H1 (cell line): ENCODE results near the gene CCDC136. TPM values are rescaled to one million over a fixed set of nuclear protein-coding genes. Genes with fewer than 3 reads are reported as not detected.

Experiments used
- CTCF ChIA-PET: fragments of 300-600 bp; sonication (Branson Sonifier 250); formaldehyde crosslinking; loops from one replicate; lab custom pipeline; 2021; ENCODE audit not compliant: partially characterized antibody; lab: Charles Lee
- POLR2A ChIA-PET: fragments of 300-600 bp; sonication (Branson Sonifier 250); formaldehyde crosslinking; loops from one replicate; lab custom pipeline; 2021; ENCODE audit warnings: inconsistent platforms; ENCODE audit not compliant: partially characterized antibody; lab: Charles Lee
- DNase-seq, 2 experiments: peaks; one replicate each; pipeline versions ENCODE4 v3.0.0 to v3.0.0-alpha.2; 2010 to 2022; ENCODE audit warnings: low spot score in 2 of 2, low read depth in 1 of 2, mixed read lengths in 1 of 2
- FAIRE-seq: peaks from 2 replicates; lab custom pipeline; 2011; peaks lifted over from hg19 to GRCh38; lab: Jason Lieb, UNC
- H2AFZ ChIP-seq: 2 replicates; pipeline ENCODE4 v1.8.1; 2012; ENCODE audit warnings: low read length, inconsistent platforms
- H2AK5ac ChIP-seq: 2 replicates; pipeline ENCODE4 v1.6.1; 2013; ENCODE audit warnings: low read depth, low read length
- H2BK120ac ChIP-seq: replicated peaks from 2 replicates; pipeline ENCODE3; 2013; ENCODE audit warnings: low read depth, low read length, inconsistent platforms
- H2BK12ac ChIP-seq: 2 replicates; pipeline ENCODE4 v1.6.1; 2013; ENCODE audit warnings: low read depth, low read length
- H2BK15ac ChIP-seq: 2 replicates; pipeline ENCODE4 v1.6.1; 2013; ENCODE audit warnings: low read length
- H2BK20ac ChIP-seq: 2 replicates; pipeline ENCODE4 v1.6.1; 2013; ENCODE audit warnings: low read length
- H2BK5ac ChIP-seq: 2 replicates; pipeline ENCODE4 v1.6.1; 2013; ENCODE audit warnings: low read depth, low read length
- H3K14ac ChIP-seq: 2 replicates; pipeline ENCODE4 v1.6.1; 2013; ENCODE audit warnings: inconsistent platforms; ENCODE audit not compliant: insufficient read length
- H3K18ac ChIP-seq: 2 replicates; pipeline ENCODE4 v1.6.1; 2013; ENCODE audit warnings: low read length; ENCODE audit errors: extremely low read depth
- H3K23ac ChIP-seq: 2 replicates; pipeline ENCODE4 v1.6.1; 2013; ENCODE audit warnings: inconsistent platforms; ENCODE audit not compliant: insufficient read length
- H3K23me2 ChIP-seq: 2 replicates; pipeline ENCODE4 v1.6.1; 2013; ENCODE audit warnings: low read depth, low read length
- H3K27ac ChIP-seq: 2 replicates; pipeline ENCODE4 v1.6.1; 2011; ENCODE audit warnings: low read depth, low read length, inconsistent platforms
- H3K27me3 ChIP-seq, 4 experiments: replicated peaks in 1 of 4; 1 replicate in 1 of 4; 2 replicates in 3 of 4; pipeline versions ENCODE4 v1.6.1 to v1.8.1; 2011 to 2013; ENCODE audit warnings: low read length in 3 of 4, mild to moderate bottlenecking in 3 of 4, inconsistent platforms in 2 of 4, mixed read lengths in 2 of 4, moderate library complexity in 1 of 4; ENCODE audit not compliant: control insufficient read depth in 3 of 4, insufficient read depth in 3 of 4; ENCODE audit errors: extremely low read depth in 1 of 4
- H3K36me3 ChIP-seq, 4 experiments: 2 replicates each; pipeline versions ENCODE4 v1.6.1 to v1.8.1; 2011 to 2013; ENCODE audit warnings: mild to moderate bottlenecking in 4 of 4, low read length in 3 of 4, moderate library complexity in 2 of 4, control low read depth in 1 of 4, inconsistent platforms in 1 of 4; ENCODE audit not compliant: insufficient read depth in 4 of 4, control insufficient read depth in 2 of 4
- H3K4ac ChIP-seq: replicated peaks from 2 replicates; pipeline ENCODE3; 2013; ENCODE audit warnings: low read length, low read depth, mixed read lengths, inconsistent platforms; ENCODE audit not compliant: insufficient read length
- H3K4me1 ChIP-seq, 4 experiments: replicated peaks in 1 of 4; 1 replicate in 1 of 4; 2 replicates in 3 of 4; pipeline versions ENCODE4 v1.6.1 to v1.8.1; 2011 to 2013; ENCODE audit warnings: low read length in 3 of 4, inconsistent platforms in 2 of 4, mixed read lengths in 1 of 4; ENCODE audit not compliant: insufficient read depth in 4 of 4, control insufficient read depth in 3 of 4
- H3K4me2 ChIP-seq, 2 experiments: 2 replicates each; pipeline versions ENCODE4 v1.6.1 to v1.8.1; 2011 to 2013; ENCODE audit warnings: low read depth in 2 of 2, low read length in 2 of 2, control low read depth in 1 of 2, inconsistent platforms in 1 of 2, mild to moderate bottlenecking in 1 of 2; ENCODE audit not compliant: insufficient read depth in 1 of 2
- H3K4me3 ChIP-seq, 4 experiments: fragments of 200-600, 300-600 bp in 1 of 4; sonication (generic), shearing (Covaris generic), sonication (Bioruptor Twin) in 1 of 4; 2 replicates each; pipeline versions ENCODE4 v1.5.1 to v1.8.1; 2011 to 2016; ENCODE audit warnings: low read length in 4 of 4, low read depth in 3 of 4, control low read depth in 2 of 4, inconsistent platforms in 2 of 4, mild to moderate bottlenecking in 2 of 4, mixed read lengths in 1 of 4, moderate library complexity in 1 of 4; ENCODE audit not compliant: insufficient read depth in 2 of 4; ENCODE audit errors: extremely low read depth in 1 of 4
- H3K56ac ChIP-seq: replicated peaks from 2 replicates; pipeline ENCODE3; 2013; ENCODE audit warnings: low read depth, mild to moderate bottlenecking, mixed read lengths, low read length, inconsistent platforms; ENCODE audit not compliant: insufficient read length
- H3K79me1 ChIP-seq: 2 replicates; pipeline ENCODE4 v1.6.1; 2013; ENCODE audit warnings: low read depth, low read length, control low read depth
- H3K79me2 ChIP-seq, 2 experiments: 2 replicates each; pipeline versions ENCODE4 v1.6.1 to v1.8.1; 2012 to 2013; ENCODE audit warnings: low read length in 2 of 2, mild to moderate bottlenecking in 2 of 2, inconsistent platforms in 1 of 2; ENCODE audit not compliant: insufficient read depth in 2 of 2, control insufficient read depth in 1 of 2
- H3K9ac ChIP-seq, 4 experiments: replicated peaks in 1 of 4; 1 replicate in 1 of 4; 2 replicates in 3 of 4; pipeline versions ENCODE4 v1.6.1 to v1.8.1; 2011 to 2013; ENCODE audit warnings: low read depth in 3 of 4, low read length in 3 of 4, control low read depth in 2 of 4, mild to moderate bottlenecking in 2 of 4, moderate library complexity in 2 of 4, inconsistent platforms in 1 of 4; ENCODE audit errors: extremely low read depth in 1 of 4
- H3K9me3 ChIP-seq, 2 experiments: 2 replicates each; pipeline versions ENCODE4 v1.6.1 to v1.8.1; 2012 to 2013; ENCODE audit warnings: mild to moderate bottlenecking in 2 of 2, moderate library complexity in 2 of 2, control low read depth in 1 of 2, inconsistent platforms in 1 of 2, low read depth in 1 of 2, low read length in 1 of 2, mixed read lengths in 1 of 2; ENCODE audit not compliant: insufficient read depth in 2 of 2
- H4K20me1 ChIP-seq, 2 experiments: replicated peaks in 1 of 2; 2 replicates each; pipeline versions ENCODE3 to v1.8.1; 2011 to 2013; ENCODE audit warnings: inconsistent platforms in 2 of 2, low read length in 2 of 2, mild to moderate bottlenecking in 1 of 2; ENCODE audit not compliant: insufficient read depth in 2 of 2, control insufficient read depth in 1 of 2
- H4K5ac ChIP-seq: 2 replicates; pipeline ENCODE4 v1.6.1; 2013; ENCODE audit warnings: low read length, low read depth, mixed read lengths, inconsistent platforms; ENCODE audit not compliant: insufficient read length
- H4K8ac ChIP-seq: 2 replicates; pipeline ENCODE4 v1.8.0; 2013; ENCODE audit warnings: mild to moderate bottlenecking, moderate library complexity, low read length, inconsistent platforms; ENCODE audit not compliant: insufficient read depth; ENCODE audit errors: extremely low read depth
- H4K91ac ChIP-seq: replicated peaks from 2 replicates; pipeline ENCODE3; 2013; ENCODE audit warnings: low read length, mixed read lengths, inconsistent platforms; ENCODE audit not compliant: insufficient read length
- CBX8 ChIP-seq: fragments of 300-800, 300-1000 bp; sonication (generic); IDR thresholded peaks from 2 replicates; pipeline ENCODE4 v1.7.1; 2016; ENCODE audit warnings: low read depth, low read length, borderline replicate concordance
- CHD2 ChIP-seq: IDR thresholded peaks from 2 replicates; pipeline ENCODE4 v1.6.1; 2012; ENCODE audit warnings: low read length, improper control_type of control experiment
- CREB1 ChIP-seq: IDR thresholded peaks from 2 replicates; pipeline ENCODE4 v1.6.1; 2012; ENCODE audit warnings: inconsistent platforms
- EZH2 ChIP-seq: fragments of 200-600 bp; sonication (generic); IDR thresholded peaks from 2 replicates; pipeline ENCODE4 v1.7.1; 2012; ENCODE audit warnings: low read depth, mild to moderate bottlenecking, moderate library complexity, low read length, inconsistent platforms; ENCODE audit not compliant: severe bottlenecking
- POLR2A ChIP-seq, 2 experiments: IDR thresholded peaks; 1 replicate in 1 of 2; 2 replicates in 1 of 2; pipeline ENCODE4 v1.6.1; 2011; ENCODE audit warnings: low read depth in 2 of 2, low read length in 2 of 2, mild to moderate bottlenecking in 2 of 2; ENCODE audit errors: control extremely low read depth in 1 of 2
- RXRA ChIP-seq: IDR thresholded peaks from 2 replicates; pipeline ENCODE4 v1.6.1; 2011; ENCODE audit warnings: low read depth, mild to moderate bottlenecking, low read length, moderate library complexity; ENCODE audit not compliant: insufficient read depth
- WGBS, 2 experiments: shearing (Covaris generic) in 1 of 2; methylation state at CpG; one replicate each; pipeline versions ENCODE4 v1.1.6 to v1.1.7; 2013 to 2015; ENCODE audit warnings: low lambda C conversion rate in 2 of 2, mixed read lengths in 2 of 2, inconsistent platforms in 1 of 2, low coverage in 1 of 2, missing lambda C conversion rate in 1 of 2; ENCODE audit not compliant: insufficient replicate concordance in 2 of 2, insufficient coverage in 1 of 2, insufficient read length in 1 of 2; ENCODE audit errors: extremely low coverage in 1 of 2, missing lambda C conversion rate in 1 of 2; 5-methylcytosine and 5-hydroxymethylcytosine counted together
- polyA plus RNA-seq, 7 experiments: library from polyadenylated mRNA; depleted of rRNA in 3 of 7; stranded (reverse) in 5 of 7; unstranded in 2 of 7; fragments of >200 nt in 5 of 7; fragments of 200-250 nt in 2 of 7; gene quantifications; 1 replicate in 5 of 7; 2 replicates in 1 of 7; 4 replicates in 1 of 7; pipeline versions ENCODE4 v1.2.1 to v1.2.3, GENCODE V29; 2011 to 2013; ENCODE audit warnings: missing spikeins in 2 of 7, mixed read lengths in 2 of 7
- total RNA-seq: library from RNA; stranded (reverse); fragmentation: NEBNext Ultra II Directional; extraction: Animal tissue kit (Norgen Biotek cat#: 25700); gene quantifications from 2 replicates; pipeline ENCODE4 v1.2.1, GENCODE V29; 2021

The CCDC136 gene
- total and polyA plus RNA-seq, 2 of the 8 experiments (the other 6 are each of a cell fraction or from before 2014, with no cell fraction given), result 35.6 to 47.7 TPM

GRCh38 chr7:128763541-128763940, 28.2 kb upstream of the CCDC136 start:
- 97% methylated on average over 3 of the region's 3 CpGs; no CpG with 5 or more reads in 1 of the 2 experiments for WGBS, 2 experiments
- no peak overlapping the region for H3K4me2 ChIP-seq
- H3K4ac ChIP-seq, result no peak overlapping the region
- no peak overlapping the region for H3K9ac ChIP-seq
- H4K5ac ChIP-seq, result no peak overlapping the region
- H2BK5ac ChIP-seq, result no peak overlapping the region
- H4K91ac ChIP-seq, result no peak overlapping the region
- ChIA-PET POLR2A (no interaction called here), CTCF (no interaction called here)
- no peak overlapping the region for H2BK20ac ChIP-seq
- H3K14ac ChIP-seq, result no peak overlapping the region
- H3K18ac ChIP-seq, result no peak overlapping the region
- H2AFZ ChIP-seq, result no peak overlapping the region
- no peak overlapping the region for H3K56ac ChIP-seq
- TF ChIP-seq RXRA, result no peak
- no peak for TF ChIP-seq EZH2
- TF ChIP-seq CHD2, result no peak
- TF ChIP-seq CREB1, result no peak
- TF ChIP-seq POLR2A (IDR thresholded peaks at IDR 0.05; ENCODE audit: control extremely low read depth in 1 of 2, low read depth in 2 of 2, low read length in 2 of 2), result no peak
- no peak for TF ChIP-seq CBX8
- H3K79me2 ChIP-seq, result no peaks in the 10 kb centered on the region
- no peak overlapping the region for H2BK12ac ChIP-seq
- no peak overlapping the region for H2BK120ac ChIP-seq
- no peak overlapping the region for H3K23ac ChIP-seq
- DNase-seq (no peak), FAIRE-seq (no peak)
- H4K20me1 ChIP-seq, result peaks cover 0 to 5% of the 10 kb centered on the region in 2 experiments
- peaks cover 16 to 82% (median 43%) of the 10 kb centered on the region in 4 experiments for H3K36me3 ChIP-seq
- no peak overlapping the region for H3K27ac ChIP-seq
- H3K4me1 ChIP-seq, result no peaks in the 10 kb centered on the region
- no peaks in the 10 kb centered on the region for H3K79me1 ChIP-seq
- no peak overlapping the region for H2AK5ac ChIP-seq
- H3K9me3 ChIP-seq, result no peaks in the 10 kb centered on the region
- H3K23me2 ChIP-seq, result no peaks in the 10 kb centered on the region
- H3K4me3 ChIP-seq, result no peak overlapping the region
- H3K27me3 ChIP-seq, result no peaks in the 10 kb centered on the region
- no peak overlapping the region for H2BK15ac ChIP-seq
- no peak overlapping the region for H4K8ac ChIP-seq
